T-helper 9 cell (primary cell): ENCODE results near the gene CHRM3.

Experiments
- DNase-seq: peaks from one replicate; pipeline ENCODE4 v3.0.0-alpha.2; 2020

The CHRM3 gene

GRCh38 chr1:239417221-239417620 is 30.9 kb downstream of the CHRM3 start:
- DNase-seq = no peak

- no peak for DNase-seq
Observed at GRCh38 chr1:239417986-239418640, 31.7 kb downstream of the CHRM3 start.

GRCh38 chr1:239418681-239419080 is 32.3 kb downstream of the CHRM3 start:
- no peak for DNase-seq

GRCh38 chr1:239421811-239422210 is 35.4 kb downstream of the CHRM3 start:
- no peak for DNase-seq

GRCh38 chr1:239422818-239423217 is 36.5 kb downstream of the CHRM3 start:
- DNase-seq = no peak

GRCh38 chr1:239426821-239427475 is 40.6 kb downstream of the CHRM3 start:
- DNase-seq = no peak

GRCh38 chr1:239427712-239428111 is 41.3 kb downstream of the CHRM3 start:
- DNase-seq = no peak

DNA sequence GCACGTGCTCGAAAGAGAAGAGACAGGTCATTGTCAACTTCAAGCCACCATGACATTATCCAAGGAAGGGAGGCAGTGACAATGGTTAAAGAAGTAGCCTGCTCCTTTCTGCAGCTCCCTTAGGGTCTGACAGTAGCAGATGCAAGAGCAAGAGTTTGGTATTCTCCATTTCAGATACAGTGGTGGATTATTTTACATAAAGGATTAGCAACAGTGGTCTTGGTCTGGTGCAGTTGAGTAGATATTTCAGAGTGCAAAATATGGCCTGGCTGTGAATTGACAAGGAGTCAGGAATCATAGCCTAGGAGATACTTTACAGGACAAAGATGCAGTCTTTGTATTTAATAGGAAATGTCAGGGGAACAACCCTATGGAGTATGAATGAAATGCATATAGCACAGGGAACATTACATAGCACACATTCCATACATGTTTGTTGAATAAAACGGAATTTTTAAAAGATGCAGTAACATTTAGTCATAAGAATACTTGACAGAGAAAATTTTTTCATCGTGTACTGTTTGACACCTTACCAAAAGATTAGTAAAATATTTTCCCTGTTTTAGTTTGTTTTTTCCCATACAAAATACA is 41.8 kb downstream of the CHRM3 start:
- DNase-seq = no peak

GRCh38 chr1:239429163-239429562 is 42.8 kb downstream of the CHRM3 start:
- no peak for DNase-seq

DNA sequence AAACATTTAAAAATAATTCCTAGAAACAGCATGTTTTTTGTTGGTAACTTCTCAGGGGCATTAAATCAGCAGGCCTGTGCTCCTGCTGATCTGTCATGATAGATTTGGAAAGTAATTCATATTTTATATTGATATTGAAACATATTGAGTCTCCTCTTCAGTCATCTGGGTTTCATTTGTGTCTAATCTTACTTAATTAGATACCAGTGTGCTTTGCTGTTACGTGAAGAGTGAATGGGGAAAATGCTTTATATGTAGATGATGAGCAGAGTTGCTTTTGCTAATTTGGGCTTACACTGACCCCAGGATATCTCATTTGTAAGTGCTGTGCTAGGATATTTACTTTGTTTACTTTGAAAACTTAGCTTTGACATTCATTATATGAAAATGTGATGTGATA is 45.9 kb downstream of the CHRM3 start:
- no peak for DNase-seq

DNA sequence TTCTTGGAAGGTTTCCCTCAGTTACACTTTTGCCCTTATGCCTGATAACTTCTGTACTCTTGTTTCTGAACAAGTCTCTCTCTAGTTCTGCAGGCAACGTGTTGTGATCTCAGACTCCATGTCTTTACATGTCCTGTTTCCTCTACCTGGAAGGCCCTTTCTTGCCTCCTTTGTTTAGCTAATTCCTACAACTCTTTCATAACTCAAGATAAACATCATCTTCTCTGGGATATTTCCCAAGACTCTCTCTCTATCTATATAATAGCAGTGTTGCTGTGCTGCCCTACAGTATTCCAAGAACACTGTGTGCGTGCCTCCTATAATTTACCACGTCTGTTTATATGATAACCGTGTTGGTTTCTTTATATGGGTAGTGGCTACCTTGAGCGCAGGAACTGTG is 47.8 kb downstream of the CHRM3 start:
- no peak for DNase-seq
